Activated gamma-delta T cell treated with Interleukin-2 at 50 U/mL for 16 hours (primary cell): ENCODE measurements around the gene SSC4D.
"Not testable (repeated sequence)": the region's sequence is repeated elsewhere in the genome, so short reads cannot be mapped to it uniquely, and the experiment has no call there.

Source experiments
- DNase-seq: peaks from one replicate; pipeline ENCODE4 v3.0.0-alpha.2; 2020

Gene SSC4D

DNA sequence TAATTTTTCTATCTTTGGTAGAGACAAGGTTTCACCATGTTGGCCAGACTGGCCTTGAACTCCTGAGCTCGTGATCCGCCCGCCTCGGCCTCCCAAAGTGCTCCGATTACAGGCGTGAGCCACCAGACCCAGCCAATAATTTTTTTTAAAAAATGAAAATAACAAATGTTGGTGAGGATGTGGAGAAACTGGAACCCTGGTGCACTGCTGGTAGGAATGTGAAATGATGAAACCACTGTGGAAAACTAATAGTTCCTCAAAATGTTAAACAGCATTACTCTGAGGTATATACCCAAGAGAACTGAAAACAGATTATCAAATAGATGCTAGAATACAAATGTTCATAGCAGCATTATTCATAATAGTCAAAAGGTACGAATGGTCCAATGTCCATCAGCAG lies 27.7 kb downstream of the SSC4D start:
- DNase-seq, result no peak

DNA sequence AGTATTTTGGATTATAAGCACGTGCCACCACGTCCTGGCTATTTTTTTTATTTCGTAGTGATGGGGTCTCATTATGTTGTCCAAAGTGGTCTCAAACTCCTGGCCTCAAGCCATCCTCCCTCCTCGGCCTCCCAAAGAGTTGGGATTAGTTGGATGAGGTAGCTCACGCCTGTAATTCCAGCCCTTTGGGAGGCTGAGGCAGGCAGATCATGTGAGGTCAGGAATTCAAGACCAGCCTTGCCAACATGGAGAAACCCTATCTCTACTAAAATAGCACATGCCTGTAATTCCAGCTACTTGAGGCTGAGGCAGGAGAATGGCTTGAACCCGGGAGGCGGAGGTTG lies 28.9 kb downstream of the SSC4D start:
- DNase-seq, result no peak

DNA sequence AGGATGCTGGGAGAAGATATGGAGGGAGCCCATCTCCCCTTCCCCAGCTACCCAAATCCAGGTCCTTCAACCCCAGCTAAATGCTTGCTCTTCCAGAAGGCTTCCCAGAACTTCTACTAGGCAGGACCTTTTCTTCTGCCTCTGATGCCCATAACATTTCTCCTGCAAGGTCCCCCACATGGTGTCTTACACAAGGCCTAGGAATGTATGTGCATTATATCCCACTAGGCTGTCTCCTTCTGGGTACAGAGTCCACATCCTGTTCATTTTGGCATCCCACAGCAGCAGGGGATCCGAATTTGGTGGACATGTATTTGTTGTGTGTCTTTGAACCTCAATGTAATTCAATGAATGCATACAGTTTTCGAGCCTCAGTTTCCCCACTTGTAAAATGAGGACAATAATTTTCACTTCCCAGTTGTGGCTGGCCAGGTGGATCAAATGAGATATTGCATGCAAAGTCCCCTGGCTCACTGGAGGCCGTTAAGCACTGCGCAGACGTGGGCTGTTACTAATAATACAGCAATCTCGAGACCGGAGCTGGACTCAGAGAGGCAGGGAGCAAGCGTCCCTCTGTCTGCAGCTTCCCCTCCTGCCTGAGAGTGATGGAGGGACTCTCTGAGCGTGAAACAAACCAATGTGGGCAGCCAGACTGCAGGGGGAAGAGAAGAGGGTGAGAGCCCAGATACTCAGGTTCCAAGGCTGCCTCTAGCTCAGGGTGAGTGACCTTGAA lies 32.1 kb downstream of the SSC4D start:
- no peak for DNase-seq

DNA sequence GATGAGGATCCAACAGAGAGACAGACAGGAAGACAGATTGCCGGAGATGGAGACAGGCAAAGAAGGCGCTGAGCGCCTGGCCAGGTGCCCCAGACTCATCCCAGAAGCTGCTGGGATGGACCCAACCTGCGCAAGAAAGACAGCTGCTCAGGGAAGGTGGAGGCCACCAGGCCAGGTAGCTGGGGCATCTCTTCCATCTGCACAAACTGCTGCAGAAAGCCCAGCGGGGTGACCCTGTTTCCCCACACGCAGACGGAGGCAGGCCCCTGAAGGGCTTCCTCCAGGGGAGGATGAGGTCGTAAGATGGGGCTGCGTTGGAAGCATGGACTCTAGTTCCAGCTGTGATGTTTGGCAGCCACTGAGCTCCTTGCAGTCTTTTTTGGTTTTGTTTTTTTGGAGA lies 34.2 kb downstream of the SSC4D start:
- DNase-seq, result no peak

DNA sequence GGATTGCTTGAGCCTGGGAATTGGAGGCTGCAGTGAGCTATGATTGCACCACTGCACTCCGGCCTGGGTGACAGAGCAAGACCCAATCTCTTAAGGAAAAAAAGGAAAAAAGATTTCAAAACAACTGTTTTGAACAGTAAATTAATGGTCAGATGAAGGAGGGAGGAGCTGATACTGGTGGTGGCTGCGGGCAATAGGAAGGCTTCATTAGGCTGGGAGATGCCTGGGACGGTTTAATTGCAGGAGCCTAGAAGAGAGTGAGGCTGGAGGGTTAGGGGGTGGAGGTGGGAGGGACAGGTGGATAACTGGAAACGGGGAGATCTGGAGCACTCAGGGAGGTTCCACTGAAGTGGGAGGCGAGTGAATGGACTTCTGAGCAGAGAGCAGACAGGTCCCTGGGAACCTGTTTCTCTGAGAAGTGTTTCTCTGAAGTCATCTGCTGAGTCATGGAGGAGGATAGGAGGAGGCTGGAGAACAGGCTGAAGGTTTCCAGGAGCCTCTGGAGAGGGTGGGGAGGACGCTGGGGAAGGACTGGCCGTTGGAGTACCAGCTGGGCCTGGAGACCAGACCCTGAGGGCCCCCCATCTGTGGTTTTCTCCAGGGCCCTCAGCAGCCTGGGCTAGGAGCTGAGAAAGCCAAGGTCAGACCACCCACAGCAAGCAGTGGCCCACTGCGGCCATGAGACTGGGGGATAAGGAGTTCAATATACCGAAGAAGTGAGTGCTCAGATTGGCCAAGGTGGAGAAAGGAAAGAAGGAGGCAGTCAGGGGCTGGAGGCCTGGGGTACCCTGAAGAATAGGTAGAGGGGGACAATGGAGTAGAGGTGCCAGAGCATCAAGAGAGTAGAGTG lies 36.3 kb downstream of the SSC4D start:
- no peak for DNase-seq

DNA sequence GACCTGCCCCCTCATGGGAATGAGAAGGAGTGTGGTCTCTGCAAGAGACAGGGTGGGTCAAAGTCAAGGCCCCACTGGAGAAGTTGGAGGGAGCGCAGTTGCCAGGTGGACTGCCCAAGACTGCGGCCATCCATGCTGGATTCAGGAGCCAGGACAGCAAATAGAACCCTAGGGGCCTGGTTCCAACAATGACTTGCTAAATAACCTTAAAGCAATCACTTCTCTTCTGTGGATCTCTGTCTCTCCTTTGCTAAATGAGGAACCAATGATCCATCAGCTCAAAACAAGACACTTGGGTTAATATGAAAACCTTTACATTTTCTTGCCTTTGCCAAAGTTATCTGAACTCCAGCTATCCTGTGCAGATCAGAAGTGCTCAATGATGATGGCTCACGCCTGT lies 38.1 kb downstream of the SSC4D start:
- DNase-seq, result no peak

DNA sequence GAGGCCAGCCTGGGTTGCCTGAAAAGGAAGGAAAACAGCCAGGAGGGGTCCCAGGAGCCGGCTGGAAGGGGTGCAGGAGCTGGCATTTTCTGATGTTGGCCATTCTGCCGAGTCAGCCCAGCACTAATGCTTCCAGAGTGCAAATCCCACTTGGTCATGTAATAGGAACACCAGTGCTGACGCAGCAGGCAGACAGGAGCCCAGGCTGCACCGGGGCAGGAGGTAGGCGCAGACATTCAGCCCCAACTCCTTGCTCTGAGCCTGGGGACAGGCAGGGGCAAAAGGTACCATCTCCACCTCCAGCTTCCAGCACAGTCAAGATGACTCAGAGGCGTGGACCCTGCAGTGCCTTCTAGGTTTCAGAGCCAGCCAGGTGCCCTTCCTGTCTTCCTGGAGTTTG lies 40.5 kb downstream of the SSC4D start:
- DNase-seq, result no peak

DNA sequence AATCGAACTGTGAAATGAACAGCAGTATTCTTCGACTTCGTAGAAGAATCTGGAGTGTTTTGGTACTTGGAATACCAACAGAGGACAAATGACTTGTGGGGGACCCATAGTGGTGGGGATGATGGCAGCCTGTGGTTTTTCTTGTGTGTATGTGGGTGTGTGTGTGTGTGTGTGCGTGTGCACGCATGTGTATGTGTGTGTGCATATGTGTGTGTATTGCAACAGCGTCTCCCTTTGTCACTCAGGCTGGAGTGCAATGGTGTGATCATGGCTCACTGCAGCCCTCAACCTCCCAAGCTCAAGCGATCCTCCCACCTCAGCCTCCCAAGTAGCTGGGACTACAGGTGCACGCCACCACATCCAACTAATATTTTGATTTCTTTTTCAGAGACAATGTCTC lies 41.3 kb downstream of the SSC4D start:
- DNase-seq, result no peak

DNA sequence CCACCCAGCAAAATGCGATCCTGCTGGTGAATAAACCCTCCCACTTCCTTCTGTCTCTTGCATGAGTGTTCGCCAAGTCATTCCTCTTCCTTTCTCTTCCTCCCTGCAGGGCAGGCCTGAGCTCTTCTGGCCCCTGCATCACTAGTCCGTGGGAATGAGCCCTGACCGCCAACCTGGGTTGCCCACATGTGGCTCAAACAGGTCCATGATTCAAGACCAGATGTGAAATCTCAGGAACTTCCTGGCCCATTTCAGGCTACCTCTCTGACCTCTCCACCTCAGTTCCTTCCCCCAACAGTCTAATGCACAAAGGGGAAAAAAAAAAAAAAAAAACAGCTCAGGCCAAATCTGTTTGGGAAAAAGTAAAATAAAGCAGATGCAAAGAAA lies 45.3 kb downstream of the SSC4D start:
- DNase-seq, result no peak

DNA sequence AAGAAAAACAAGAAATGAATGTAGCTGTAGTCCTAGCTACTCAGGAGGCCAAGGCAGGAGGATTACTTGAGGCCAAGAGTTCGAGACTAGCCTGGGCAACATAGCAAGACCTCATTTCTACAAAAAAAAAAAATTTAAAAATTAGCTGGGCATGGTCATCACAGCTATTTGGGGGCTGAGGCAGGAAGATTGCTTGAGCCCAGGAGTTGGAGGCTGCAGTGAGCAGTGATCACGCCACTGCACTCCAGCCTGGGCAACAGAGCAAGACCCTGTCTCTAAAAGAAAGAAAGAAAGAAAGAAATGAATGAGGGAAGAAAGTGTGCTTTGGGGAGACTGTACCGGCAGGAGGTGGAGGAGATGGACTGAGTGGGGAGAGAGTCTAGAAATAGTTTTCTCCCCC lies 45.7 kb downstream of the SSC4D start:
- not testable (repeated sequence) for DNase-seq

DNA sequence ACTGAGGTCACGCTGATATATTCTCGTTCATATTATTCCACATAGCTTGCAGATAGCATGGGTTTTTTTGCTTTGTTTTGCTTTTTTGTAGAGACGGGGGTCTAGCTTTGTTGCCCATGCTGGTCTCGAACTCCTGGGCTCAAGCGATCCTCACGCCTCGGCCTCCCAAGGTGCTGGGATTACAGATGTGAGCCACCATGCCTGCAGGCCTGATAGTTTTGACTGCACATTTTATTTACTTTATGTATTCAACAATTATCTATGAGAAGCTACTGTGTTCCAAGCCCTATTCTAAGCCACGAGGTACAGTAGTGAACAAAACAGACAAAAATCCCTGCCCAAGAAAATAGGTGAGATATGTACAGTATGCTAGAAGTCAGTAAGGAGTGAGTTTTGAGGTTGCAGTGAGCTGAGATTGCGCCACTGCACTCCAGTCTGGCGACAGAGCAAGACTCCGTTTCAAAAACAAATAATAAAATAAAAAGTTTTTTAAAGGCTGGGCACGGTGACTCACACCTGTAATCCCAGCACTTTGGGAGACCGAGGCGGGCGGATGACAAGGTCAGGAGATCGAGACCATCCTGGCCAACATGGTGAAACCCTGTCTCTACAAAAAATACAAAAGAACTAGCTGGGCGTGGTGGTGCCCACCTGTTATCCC lies 49.4 kb downstream of the SSC4D start:
- no peak for DNase-seq

DNA sequence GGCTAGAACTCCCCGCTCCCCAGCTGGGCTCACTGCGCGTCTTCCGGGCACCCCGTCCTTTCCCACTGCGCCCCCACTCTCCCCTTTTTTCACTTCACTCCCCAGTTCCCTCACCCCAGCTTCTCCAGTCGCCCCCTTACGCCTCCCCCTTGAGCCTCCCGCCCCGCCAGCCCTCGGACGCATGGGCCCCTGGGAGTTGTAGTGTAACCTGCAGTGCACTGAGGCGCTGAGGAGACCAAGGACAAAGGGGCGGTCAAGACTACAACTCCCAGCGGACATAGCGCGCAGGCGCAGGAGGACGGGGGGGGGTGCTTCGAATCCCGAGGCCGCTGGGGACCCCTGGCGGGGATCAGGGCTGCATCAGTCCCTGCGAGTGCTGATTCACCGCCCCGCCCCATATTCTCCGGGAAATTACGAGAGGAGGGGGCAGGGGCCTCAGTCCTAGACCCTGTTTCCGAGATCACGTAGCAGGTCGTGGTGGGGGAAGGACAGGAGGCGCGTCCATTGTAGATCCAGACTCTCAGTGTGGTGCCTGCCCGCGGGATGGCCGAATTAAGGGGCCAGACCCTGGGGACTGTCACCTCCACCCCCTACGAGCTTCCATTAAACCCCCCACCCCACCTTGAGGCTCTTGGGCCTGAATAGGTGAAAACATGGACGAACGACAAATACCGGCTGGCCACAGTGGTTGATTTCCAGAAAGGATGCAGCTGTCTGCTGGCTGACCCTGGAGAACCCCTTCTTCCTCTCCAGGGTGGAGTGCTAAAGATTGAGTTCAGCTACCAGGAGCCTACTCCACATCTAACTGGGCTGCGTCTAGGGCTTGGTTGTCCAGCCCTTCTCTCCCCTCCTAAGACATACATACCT lies 50.2 kb downstream of the SSC4D start:
- peak; percentile 95 for DNase-seq

DNA sequence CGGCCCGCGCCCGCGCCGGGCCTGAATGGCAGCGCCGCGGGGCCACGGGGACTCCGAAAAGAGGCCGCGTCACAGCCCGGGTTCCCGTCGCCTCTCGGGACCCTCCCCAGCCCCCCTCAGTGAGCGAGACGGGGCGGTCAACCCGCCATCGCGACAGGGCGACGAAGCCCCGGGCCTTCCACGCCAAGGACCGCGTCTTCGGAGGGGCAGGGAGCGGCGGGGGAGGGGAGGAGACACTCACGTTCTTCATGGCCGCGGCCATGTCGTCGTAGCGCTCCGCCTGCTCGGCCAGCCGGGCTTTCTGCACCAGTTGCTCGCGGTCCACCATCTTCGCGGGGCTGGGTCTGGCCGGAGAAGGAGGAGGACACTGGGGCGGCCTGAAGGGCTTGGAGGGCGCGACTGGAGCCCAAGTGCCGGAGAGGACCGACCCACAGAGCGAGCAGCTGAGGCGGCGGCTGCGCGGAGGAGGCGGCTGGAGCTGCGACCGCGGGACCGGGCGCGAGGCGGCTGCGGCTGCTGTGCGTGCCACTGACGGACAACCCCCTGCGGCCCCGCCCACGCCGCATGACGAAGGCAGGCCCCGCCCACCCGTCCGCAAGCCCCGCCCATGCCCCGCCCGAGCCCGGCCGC lies 50.9 kb downstream of the SSC4D start, which contains the start of gene YWHAG:
Gene YWHAG (minus strand): TSS at position 511 of the 630 bp plus-strand sequence. CDS start 183 bp downstream, at position 328.
- peak; percentile 86 for DNase-seq

DNA sequence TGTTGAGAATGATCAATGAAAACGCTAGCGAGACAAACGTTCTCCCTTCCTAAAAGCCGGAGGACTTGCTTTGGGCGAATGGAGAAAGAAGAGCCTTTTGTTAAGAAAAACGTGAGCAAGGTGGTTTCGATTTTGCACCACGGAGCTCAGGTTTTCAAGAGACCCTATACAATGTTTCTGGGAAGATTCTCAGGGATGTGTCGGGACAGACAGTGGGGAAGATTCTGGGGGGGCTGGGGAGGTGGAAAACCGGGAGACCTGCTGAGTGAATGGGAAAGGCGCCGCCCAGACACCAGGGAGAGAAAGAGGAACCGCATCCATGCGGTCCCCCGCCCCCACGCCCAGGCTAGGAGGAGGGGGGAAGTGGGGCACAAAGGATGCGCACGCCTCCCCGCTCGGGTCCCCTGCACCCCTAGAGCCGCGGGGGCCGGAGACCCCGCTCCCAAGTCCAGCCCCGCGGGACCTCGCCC lies 51.5 kb downstream of the SSC4D start:
- peak; percentile 36 for DNase-seq

DNA sequence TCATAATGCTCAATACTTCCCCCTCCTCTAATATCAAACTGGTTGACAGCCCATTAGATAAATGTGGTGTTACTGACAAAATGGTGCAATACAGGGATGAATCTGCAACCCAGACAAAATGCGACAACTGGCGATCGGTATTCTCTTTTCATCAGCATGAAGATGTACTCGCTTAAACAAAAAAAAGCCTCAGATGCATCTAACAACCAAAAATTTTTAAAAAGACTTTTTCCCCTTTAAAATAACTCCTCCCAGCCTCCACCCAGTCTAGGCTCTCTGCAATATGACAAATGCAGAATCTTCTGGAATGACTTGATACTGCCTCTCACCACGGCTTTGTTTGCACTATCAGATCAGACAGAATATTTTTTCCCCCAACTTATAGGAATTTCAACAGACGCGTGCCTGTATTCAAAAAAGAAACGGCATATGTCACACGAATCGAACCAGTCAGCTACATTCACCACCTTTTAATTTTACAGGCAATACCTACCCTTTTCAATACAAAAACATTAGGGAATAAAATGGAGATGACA lies 52.0 kb downstream of the SSC4D start:
- no peak for DNase-seq

DNA sequence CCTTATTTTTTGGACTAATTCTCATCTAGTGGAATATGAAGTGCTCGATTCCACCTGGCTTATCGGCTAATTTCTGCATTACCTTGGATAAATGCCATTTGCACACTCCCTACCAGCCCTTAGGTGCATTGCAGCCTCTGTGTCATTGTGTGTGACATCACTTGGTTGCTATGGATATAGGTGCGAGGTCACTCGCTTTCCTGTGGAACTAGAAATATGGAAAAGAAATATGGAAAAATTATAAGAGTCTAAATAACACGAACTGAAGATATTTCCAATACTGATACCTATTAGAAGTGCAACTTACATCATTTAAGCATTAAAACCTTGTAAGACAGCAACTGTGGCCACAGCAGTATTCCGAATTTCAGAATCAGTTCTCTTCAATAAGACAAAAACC lies 52.7 kb downstream of the SSC4D start:
- DNase-seq, result no peak

DNA sequence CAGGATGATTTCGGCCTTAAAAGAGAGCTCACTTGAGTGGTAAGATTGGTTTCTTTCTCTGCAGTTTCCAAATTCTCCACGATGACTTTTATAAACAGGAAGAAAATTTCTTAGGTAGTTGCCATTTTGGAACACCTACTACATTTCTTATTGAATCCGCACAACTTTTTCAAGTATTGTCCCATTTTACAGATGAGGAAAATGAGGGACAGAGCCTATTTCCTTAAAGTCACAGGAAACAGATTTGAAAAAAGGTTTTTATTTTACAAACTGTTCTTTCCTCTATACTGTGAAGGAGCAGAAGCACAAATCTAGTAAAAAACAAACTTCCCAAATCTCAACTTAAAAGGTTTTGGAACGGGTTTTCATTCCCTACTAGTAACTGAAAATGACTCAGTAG lies 53.4 kb downstream of the SSC4D start:
- no peak for DNase-seq

DNA sequence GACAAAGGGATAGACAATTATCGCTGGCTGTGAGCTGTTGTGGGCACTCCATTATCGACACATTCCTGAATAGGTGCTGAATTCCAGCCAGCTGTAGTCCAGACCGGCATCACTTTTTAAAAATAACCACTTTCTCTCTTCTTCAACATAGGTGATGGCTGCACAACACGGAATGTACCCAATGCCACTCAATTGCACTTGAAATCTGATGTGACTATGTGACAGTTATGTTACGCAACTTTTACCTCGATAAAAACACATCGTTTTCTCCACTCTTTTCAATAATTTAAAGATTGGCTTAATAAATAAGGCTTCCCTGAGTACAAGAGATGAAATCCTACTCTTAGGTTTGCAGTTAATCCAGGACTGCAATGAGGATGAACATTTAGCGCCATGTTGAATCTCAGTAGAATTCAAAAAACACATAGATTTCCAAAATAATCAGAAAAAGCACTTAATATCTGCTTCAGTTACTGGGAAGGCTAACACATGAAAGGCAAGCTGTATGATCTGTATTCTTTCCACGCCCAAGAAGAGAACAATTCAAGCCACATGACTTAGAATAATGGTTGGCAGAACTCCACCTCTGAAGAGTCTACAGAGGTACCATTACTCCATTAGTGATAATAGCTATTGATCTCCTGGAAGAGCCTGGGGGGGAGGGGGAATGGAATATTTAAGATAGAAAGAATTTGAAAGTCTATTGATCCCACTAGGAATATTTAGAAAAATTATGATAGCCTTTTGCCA lies 54.3 kb downstream of the SSC4D start:
- DNase-seq, result no peak

DNA sequence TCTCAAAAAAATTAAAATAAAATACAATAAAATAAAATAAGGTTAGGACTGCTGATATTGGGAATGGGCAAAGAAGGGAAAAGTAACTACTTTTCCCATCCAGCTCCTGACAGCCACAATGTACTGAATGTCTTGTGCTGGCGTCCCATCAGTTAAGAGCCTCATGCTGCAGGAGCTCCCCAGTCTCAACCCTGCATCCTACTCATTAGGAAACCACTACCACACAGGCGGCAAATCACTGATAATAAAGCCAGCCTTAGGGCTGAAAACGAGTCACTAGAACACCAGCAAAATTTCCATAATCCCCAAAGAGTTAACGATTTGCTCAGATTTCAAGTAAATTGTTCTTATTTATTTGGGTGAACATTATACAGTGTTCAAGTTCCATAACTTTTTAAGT lies 55.0 kb downstream of the SSC4D start:
- no peak for DNase-seq

DNA sequence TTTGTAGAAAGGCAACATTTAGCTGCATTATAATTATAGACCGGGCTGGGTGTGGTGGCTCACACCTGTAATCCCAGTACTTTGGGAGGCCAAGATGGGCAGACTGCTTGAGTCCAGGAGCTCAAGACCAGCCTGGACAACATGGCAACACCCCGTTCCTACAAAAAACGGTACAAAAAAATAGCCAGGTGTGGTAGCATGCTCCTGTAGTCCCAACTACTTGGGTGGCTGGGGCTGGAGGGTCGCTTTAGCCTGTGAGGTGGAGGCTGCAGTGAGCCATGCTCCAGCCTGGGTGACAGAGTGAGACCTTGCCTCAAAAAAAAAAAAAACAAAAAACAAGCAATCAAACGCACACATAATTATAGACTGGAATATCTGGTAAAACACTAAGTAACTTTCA lies 55.8 kb downstream of the SSC4D start:
- no peak for DNase-seq

DNA sequence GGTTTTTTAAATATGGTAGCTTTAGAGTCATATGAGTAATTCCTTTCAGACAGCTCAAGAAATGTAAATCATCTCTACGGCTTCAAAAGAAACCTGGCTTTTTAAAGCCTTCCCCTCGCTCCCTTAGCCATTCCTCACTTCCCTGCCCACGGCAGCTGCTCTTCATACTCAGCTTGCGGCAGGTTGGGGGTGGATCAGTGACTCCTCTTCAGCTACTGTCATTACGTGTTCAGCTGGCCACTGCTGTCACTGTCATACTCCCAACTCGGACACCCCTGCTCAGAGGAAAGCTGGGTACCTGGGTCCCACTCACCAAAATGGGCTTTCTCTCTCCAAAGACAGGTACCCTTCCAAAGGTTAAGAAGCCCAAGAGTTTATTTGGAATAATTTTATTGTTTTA lies 57.3 kb downstream of the SSC4D start:
- no peak for DNase-seq
